A673 (cell line): ENCODE measurements around the gene CASP5. TPM values are rescaled to one million over a fixed set of nuclear protein-coding genes. Genes with fewer than 3 reads are reported as not detected.
A peak's percentile ranks its signal among the peaks of the same experiment; 100 is the strongest.
"Not testable (repeated sequence)": the region's sequence is repeated elsewhere in the genome, so short reads cannot be mapped to it uniquely, and the experiment has no call there.

Source experiments
- BruUV-seq: library from RNA; stranded (reverse); fragments of 400-500 nt; replicated peaks from 2 replicates; lab custom pipeline; 2021; lab: Mats Ljungman, UMichigan
- CTCF ChIA-PET: fragments of 300-600 bp; sonication (Branson Sonifier 250); formaldehyde crosslinking; loops from one replicate; lab custom pipeline; 2022; ENCODE audit warnings: antibody characterized with exemption; lab: Charles Lee
- POLR2A ChIA-PET: fragments of 300-600 bp; sonication (Branson Sonifier 250); formaldehyde crosslinking; loops from one replicate; lab custom pipeline; 2022; ENCODE audit warnings: antibody characterized with exemption; ENCODE audit not compliant: low non-redundant PET; lab: Charles Lee
- DNase-seq: peaks from one replicate; pipeline ENCODE4 v3.0.0-alpha.2; 2015; ENCODE audit warnings: low spot score
- H3K27ac ChIP-seq: fragments of 200-600 bp; sonication (generic); 2 replicates; pipeline ENCODE4 v1.5.1; 2016; ENCODE audit warnings: mixed run types, low read depth, mild to moderate bottlenecking, mixed read lengths, antibody characterized with exemption, low read length; ENCODE audit not compliant: poor library complexity, severe bottlenecking
- H3K27me3 ChIP-seq: fragments of 200-600 bp; sonication (generic); replicated peaks from 2 replicates; pipeline ENCODE4 v1.6.1; 2017; ENCODE audit warnings: mixed run types, low read depth, mild to moderate bottlenecking, mixed read lengths, antibody characterized with exemption, low read length; ENCODE audit not compliant: insufficient read depth, poor library complexity
- H3K36me3 ChIP-seq: fragments of 200-600 bp; sonication (generic); 2 replicates; pipeline ENCODE4 v1.6.1; 2016; ENCODE audit warnings: mixed run types, mild to moderate bottlenecking, mixed read lengths, antibody characterized with exemption, low read length; ENCODE audit not compliant: insufficient read depth, poor library complexity, severe bottlenecking
- H3K4me1 ChIP-seq: fragments of 200-600 bp; sonication (generic); 2 replicates; pipeline ENCODE4 v1.6.1; 2017; ENCODE audit warnings: mixed run types, mild to moderate bottlenecking, mixed read lengths, antibody characterized with exemption, low read length; ENCODE audit not compliant: insufficient read depth, poor library complexity, severe bottlenecking
- H3K4me3 ChIP-seq: fragments of 200-600 bp; sonication (generic); 2 replicates; pipeline ENCODE4 v1.5.1; 2016; ENCODE audit warnings: low read depth, mixed run types, mild to moderate bottlenecking, mixed read lengths, low read length; ENCODE audit not compliant: poor library complexity, severe bottlenecking
- H3K9me3 ChIP-seq: fragments of 200-600 bp; sonication (generic); 2 replicates; pipeline ENCODE4 v1.6.1; 2016; ENCODE audit warnings: mixed run types, low read depth, mild to moderate bottlenecking, mixed read lengths, antibody characterized with exemption, low read length; ENCODE audit not compliant: poor library complexity, severe bottlenecking
- CTCF ChIP-seq: fragments of 300-800, 200-600 bp; sonication (generic); conservative IDR thresholded peaks from 2 replicates; pipeline ENCODE4 v1.5.1; 2017; ENCODE audit warnings: low read depth, mild to moderate bottlenecking, antibody characterized with exemption, low read length, moderate library complexity, mixed read lengths
- EZH2 ChIP-seq: fragments of 200-600 bp; sonication (generic); IDR thresholded peaks from 2 replicates; pipeline ENCODE4 v1.6.1; 2017; ENCODE audit warnings: borderline replicate concordance, low read depth, mild to moderate bottlenecking, mixed read lengths, antibody characterized with exemption, low read length; ENCODE audit not compliant: poor library complexity, severe bottlenecking
- intact Hi-C: fragments of 100-400 bp; cut with micrococcal nuclease; formaldehyde crosslinking; loops from one replicate; pipeline ENCODE4 v1.10.0; 2022; ENCODE audit not compliant: unreplicated experiment
- total RNA-seq: library from RNA; stranded (reverse); gene quantifications from 2 replicates; pipeline ENCODE4 v1.2.3, GENCODE V29; 2021

The CASP5 gene
- total RNA-seq, 1 experiment from 2014 or later, result not detected

- Histone ChIP-seq H3K27me3 (no peaks in the 10 kb centered on the region), H3K4me1 (peaks cover 15% of the 10 kb centered on the region), H3K27ac (peak overlapping the region; percentile 20), H3K36me3 (no peaks in the 10 kb centered on the region), H3K4me3 (peak overlapping the region; percentile 32), H3K9me3 (no peaks in the 10 kb centered on the region)
- intact Hi-C loops, result no loop called here
- ChIA-PET CTCF (no interaction called here), POLR2A (no interaction called here)
- TF ChIP-seq CTCF (no peak), EZH2 (no peak)
- BruUV-seq, result no TSS peak
- DNase-seq, result no peak
Observed at GRCh38 chr11:105045676-105046296, 22.8 kb upstream of the CASP5 start.

DNA sequence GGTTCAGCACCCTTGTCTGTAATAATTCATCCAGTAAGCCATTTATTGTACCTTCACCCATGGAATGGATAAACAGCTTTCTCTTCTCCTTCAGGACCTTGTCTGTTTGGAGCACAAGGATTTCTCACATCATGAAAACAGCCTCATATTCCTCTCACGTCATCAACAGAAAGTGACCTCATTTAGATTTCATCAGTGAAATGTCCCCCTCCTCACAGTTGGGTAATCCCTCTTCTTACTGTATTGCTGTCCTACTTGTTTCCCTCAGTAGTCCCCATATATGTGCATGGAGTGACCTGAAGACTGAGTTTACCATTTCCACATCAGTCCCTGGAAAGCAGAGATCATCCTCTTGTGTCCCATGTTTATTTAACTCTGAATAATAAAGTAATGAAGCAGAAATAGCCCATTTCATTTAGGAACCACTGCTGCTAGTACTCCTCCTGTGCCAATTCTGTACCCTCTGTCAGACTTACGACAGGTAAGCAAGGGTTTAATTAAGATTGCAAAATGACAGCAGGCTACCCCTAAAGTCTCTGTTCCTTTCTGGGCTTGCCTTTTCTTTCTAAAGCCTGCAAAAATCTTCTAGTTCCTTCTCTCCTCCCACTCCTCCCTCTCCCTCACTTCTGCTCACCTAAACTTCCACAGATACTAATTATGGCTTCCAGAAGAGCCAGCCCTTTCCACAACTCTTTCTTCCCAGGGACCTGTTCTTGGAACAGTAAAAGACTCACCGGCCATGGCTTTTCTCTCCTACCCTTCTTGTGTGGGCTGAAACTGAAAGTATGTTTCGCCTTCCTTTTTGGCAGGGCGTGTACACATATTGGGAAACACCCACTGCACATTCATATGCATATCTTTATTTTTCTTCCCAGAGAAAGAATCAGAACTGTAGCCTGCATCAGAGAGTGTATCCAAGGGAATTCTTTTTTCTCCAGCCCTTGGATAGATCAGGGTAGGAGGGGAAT is 21.9 kb upstream of the CASP5 start, which contains the start of gene CARD16:
TSS of gene CARD16 (minus strand) at position 779 of the 968 bp plus-strand sequence. CDS start at position 741, 38 bp downstream.
- H3K27ac ChIP-seq, result peak within 1 kb of the TSS; percentile 20
- intact Hi-C loops, POLR2A ChIA-PET, H3K9me3 ChIP-seq, H3K27me3 ChIP-seq, CTCF ChIA-PET, H3K36me3 ChIP-seq: not testable (repeated sequence)
- TSS peak; percentile 50 for BruUV-seq
- H3K4me3 ChIP-seq, result peak within 1 kb of the TSS; percentile 32
- peak; percentile 66 for DNase-seq
- H3K4me1 ChIP-seq, result peaks cover 15% of the 10 kb centered on the region

GRCh38 chr11:105042178-105042577 is 19.2 kb upstream of the CASP5 start:
- Histone ChIP-seq H3K36me3 (no peaks in the 10 kb centered on the region), H3K9me3 (no peaks in the 10 kb centered on the region), H3K27me3 (no peaks in the 10 kb centered on the region), H3K4me3 (no peak overlapping the region), H3K27ac (no peak overlapping the region), H3K4me1 (peaks cover 15% of the 10 kb centered on the region)
- TF ChIP-seq EZH2 (no peak), CTCF (no peak)
- no TSS peak for BruUV-seq
- CTCF ChIA-PET, result no interaction called here
- intact Hi-C loops, result no loop called here
- no peak for DNase-seq
- POLR2A ChIA-PET, result no interaction called here
